ENCODE measurements around the gene EGFR. TPM values are rescaled to one million over a fixed set of nuclear protein-coding genes. Genes with fewer than 3 reads are reported as not detected.

Gene EGFR
- total RNA-seq, 4 donors from 2014 or later: 224 to 292 (median 233) TPM

- intact Hi-C loops (cut with DNase I; ENCODE audit: low total_unique reads): no loop called here
- H3K4me3 ChIP-seq (ENCODE audit: low read depth, poor library complexity, severe bottlenecking): no peak overlapping the region
- no peak for DNase-seq (ENCODE audit: low spot score in 2 of 2)
- TF ChIP-seq, protein P1, sequence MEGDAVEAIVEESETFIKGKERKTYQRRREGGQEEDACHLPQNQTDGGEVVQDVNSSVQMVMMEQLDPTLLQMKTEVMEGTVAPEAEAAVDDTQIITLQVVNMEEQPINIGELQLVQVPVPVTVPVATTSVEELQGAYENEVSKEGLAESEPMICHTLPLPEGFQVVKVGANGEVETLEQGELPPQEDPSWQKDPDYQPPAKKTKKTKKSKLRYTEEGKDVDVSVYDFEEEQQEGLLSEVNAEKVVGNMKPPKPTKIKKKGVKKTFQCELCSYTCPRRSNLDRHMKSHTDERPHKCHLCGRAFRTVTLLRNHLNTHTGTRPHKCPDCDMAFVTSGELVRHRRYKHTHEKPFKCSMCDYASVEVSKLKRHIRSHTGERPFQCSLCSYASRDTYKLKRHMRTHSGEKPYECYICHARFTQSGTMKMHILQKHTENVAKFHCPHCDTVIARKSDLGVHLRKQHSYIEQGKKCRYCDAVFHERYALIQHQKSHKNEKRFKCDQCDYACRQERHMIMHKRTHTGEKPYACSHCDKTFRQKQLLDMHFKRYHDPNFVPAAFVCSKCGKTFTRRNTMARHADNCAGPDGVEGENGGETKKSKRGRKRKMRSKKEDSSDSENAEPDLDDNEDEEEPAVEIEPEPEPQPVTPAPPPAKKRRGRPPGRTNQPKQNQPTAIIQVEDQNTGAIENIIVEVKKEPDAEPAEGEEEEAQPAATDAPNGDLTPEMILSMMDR (IDR thresholded peaks at IDR 0.05): no peak
- no peak for TF ChIP-seq POLR2A (IDR thresholded peaks at IDR 0.05)
- WGBS, 2 donors: 69 to 71% methylated on average over 7 of the region's 7 CpGs
Measured at GRCh38 chr7:55046582-55047342, 27.9 kb downstream of the EGFR start.

GRCh38 chr7:55048221-55048859, 29.5 kb downstream of the EGFR start:
- intact Hi-C loops (cut with DNase I; ENCODE audit: low total_unique reads): no loop called here
- no peak overlapping the region for H3K4me3 ChIP-seq (ENCODE audit: low read depth, poor library complexity, severe bottlenecking)
- TF ChIP-seq POLR2A (IDR thresholded peaks at IDR 0.05): no peak
- TF ChIP-seq, protein P1 (IDR thresholded peaks at IDR 0.05): no peak
- DNase-seq (ENCODE audit: low spot score in 2 of 2): peak in 1 of 2 donors; percentile 65
- 44 to 53% methylated on average over 6 of the region's 6 CpGs for WGBS, 2 donors

DNA sequence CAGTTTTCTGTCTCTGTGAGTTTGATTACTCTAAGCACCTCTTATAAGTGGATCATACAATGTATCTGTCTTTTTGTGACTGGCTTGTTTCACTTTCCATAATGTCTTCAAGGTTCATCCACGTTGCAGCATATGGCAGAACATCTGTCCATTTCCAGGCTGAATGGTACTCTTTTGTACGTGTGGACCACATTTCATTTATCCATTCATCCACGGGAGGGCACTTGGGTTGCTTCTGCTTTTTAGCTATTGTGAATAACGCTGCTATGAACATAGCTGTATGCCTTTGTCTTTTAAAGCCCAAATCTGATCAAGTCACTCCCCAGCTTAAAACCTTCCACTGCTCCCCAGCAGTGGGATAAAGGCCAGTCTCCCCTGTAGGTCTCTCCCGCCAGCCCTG, 31.5 kb downstream of the EGFR start:
- DNase-seq (ENCODE audit: low spot score in 2 of 2): no peak
- WGBS, 2 donors: 72 to 77% methylated on average over 5 of the region's 5 CpGs
- intact Hi-C loops (cut with DNase I; ENCODE audit: low total_unique reads): no loop called here

DNA sequence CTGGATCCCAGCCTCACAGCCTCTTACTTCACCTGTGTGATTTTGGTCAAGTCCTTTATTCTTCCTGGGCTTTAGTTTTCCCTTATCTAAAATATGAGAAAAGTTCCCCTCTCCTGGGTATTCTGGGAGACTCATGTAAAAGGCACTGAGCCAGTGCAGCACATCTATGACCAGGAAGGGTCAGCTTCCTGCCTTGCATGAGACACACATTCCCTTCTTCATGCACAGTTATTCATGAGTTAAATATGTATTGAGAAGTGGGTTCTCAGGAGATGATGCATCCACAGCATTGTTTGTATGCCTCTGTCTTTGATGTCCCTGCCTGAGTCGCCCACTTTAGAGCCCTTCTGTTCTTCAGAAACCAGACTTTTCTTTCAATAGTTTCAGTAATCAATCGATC, 33.3 kb downstream of the EGFR start:
- WGBS, 2 donors: 84 to 92% methylated on average over 2 of the region's 2 CpGs
- no peak for TF ChIP-seq POLR2A (IDR thresholded peaks at IDR 0.05)
- TF ChIP-seq, protein P1 (IDR thresholded peaks at IDR 0.05): no peak
- no peak overlapping the region for H3K4me3 ChIP-seq (ENCODE audit: low read depth, poor library complexity, severe bottlenecking)
- DNase-seq (ENCODE audit: low spot score in 2 of 2): no peak
- intact Hi-C loops (cut with DNase I; ENCODE audit: low total_unique reads): no loop called here

More for the DNA sequence above, 31.5 kb downstream of the EGFR start:
- no peak overlapping the region for H3K4me3 ChIP-seq (ENCODE audit: low read depth, poor library complexity, severe bottlenecking)
- TF ChIP-seq POLR2A (IDR thresholded peaks at IDR 0.05): no peak
- TF ChIP-seq, protein P1 (IDR thresholded peaks at IDR 0.05): no peak

GRCh38 chr7:55052741-55053427, 34.1 kb downstream of the EGFR start:
- DNase-seq (ENCODE audit: low spot score in 2 of 2): no peak
- intact Hi-C loops (cut with DNase I; ENCODE audit: low total_unique reads): no loop called here
- WGBS, 2 donors: 50 to 61% methylated on average over 13 of the region's 13 CpGs
- H3K4me3 ChIP-seq (ENCODE audit: low read depth, poor library complexity, severe bottlenecking): no peak overlapping the region
- no peak for TF ChIP-seq POLR2A (IDR thresholded peaks at IDR 0.05)
- TF ChIP-seq, protein P1 (IDR thresholded peaks at IDR 0.05): no peak

All from lower leg skin (tissue), 4 donors.